ENCODE results near the gene CROCC2.
A peak's percentile ranks its signal among the peaks of the same experiment; 100 is the strongest.

Gene CROCC2

DNA sequence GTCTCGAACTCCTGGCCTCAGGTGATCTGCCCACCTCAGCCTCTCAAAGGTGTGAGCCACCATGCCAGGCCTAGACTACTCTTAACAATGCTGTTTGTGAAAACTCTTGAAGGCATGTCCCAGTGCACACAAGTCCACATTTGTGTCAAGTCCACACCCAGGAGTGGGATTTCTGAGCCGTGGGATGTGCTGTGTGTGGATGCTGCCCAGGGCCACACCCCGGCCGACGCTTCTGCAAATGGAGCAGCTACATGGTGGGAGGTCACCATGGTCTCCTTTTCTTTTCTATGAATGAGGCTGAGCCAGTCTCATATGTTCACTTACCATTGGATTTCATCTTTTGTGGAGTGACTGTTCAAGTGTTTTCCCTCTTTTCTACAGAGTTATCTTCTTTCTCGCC, 108.1 kb downstream of the CROCC2 start:
- no peak for DNase-seq (ENCODE audit: low read depth in 2 of 2)

DNA sequence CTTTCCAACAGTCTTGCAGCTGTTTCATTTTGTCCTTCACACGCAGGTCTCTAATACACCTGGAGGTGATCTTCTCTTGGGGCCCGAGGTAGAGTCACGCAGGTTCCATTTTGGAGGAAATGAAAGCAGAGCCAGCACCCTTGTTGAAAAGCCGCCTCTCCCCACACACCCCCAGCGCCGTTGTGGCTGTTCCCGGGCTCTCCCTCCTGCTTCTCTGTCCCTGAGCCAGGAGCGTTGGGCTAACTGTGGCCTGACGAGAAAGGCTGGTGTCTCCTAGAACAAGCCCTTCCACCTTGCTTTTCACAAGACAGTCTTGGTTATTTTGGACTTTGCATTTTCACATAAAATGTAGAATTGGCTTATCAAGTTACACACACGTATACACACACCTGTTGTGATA, 108.6 kb downstream of the CROCC2 start:
- DNase-seq (ENCODE audit: low read depth in 2 of 2) = no peak

DNA sequence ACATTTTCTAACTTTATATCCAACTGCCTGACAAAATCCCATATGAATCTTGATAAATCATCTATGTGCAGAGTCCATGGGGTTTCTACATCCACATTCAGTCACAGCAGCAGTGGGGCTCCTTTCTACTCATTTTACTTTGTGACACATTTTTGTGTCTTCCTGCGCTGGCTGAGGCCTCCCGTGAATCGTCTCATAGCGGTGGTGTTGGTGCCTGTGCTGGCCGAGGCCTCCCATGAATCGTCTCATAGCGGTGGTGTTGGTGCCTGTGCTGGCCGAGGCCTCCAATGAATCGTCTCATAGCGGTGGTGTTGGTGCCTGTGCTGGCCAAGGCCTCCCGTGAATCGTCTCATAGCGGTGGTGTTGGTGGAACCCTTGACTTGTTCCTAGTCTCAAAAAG, 109.3 kb downstream of the CROCC2 start:
- no peak for DNase-seq (ENCODE audit: low read depth in 2 of 2)

DNA sequence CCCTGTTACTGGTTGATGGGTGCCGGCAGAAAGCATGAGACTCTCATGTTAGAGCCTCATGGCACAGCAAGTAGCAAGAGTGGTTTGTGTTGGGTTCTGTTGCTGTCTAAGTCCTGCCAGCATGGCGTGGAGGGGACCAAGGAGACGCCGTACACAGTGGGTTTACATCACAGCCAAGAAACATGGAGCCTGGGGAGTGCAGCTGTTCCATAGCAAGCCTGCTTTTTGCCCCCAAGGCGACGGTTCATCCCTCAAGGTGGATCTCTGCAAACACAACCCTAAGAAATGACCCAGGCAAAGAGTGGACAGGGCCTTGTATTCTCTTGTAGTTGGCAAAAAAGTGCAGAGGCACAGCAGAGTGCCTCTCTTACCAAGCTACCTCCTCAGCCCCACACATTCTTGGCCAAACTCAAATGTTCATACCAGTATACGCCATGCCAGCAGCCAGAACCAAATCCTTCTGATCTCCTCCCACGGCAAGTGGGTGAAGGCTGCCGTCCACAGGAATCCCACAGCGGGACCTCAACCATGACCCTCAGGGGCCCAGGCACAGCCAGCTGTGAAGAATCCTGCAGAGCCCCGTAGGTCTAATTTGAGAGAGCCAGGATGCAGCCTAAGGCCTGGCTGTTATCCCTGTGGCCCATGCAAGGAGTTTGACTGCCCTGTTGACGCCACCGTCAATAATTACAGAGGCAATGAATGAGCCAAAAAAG, 111.2 kb downstream of the CROCC2 start:
- no peak for DNase-seq (ENCODE audit: low read depth in 2 of 2)

DNA sequence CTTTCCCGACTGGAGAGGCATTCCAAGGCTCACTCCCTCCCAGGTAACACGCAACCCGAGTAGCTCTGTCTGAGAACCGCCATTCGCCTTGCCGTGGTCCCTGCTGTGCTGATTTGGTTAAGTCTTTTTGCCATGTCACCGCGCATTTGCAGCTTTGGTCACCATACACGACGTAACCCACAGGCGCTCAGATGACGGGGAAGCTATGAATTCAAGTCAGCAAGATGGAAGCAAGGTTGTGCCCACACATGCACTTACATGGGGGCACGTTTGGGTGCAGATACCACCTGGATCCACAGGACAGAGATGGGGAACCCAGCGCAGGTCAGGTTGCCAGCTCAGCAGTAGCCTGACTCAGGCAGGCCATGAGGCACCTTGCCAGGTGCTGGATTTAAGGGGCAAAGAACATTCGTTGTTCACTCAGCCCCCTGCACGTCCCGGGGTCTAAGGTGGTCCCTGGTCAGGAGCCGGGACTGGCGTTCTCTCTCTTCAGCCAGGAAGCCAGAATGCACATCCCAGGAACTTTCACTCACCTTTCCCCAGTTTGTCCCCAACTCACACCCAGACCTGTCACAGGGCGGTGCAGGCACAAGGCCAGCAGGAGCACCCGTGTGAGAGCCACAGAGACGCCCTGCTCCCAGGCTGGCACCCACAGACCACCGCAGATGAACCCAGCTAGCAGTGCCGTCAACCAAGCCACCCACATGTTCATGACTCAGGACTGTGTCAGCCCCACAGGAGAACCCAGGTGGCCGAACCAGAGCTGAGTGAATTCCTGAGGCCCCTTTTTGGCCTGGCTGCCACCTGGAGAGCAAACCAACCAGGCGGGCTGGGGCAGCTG, 112.1 kb downstream of the CROCC2 start:
- no peak for DNase-seq (ENCODE audit: low read depth in 2 of 2)

DNA sequence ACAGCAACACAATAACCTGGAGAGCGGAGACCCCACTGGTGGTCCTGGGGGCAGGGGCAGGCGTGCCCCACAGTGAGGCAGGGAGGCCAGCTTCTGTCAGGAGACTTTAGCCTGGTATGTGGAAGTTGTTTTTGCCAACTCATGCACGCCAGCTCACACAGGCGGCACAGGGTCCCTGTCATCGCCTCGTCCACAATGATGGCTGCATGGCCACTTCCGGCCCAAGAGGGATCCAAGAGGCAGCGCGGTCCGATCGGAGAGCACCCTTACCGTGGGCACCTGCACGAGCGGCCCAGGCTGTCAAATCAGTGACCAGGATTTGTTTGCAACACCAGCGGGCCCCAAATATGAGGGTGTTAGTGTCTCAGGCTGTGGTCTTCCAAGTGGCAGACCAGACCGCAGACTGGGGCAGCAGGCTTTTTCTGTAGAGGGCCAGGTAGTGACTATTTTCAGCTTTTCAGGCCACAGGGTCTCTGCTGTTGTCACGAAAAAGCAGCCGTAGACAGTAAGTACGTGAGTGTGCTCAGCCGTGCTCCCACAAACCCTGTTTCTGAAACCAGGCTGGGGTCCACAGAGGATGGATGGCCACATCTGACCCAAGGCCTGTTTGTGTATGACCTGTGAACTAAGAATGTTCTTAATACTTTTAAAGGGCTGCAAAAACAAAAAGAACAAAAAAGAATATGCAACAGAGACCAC, 113.5 kb downstream of the CROCC2 start:
- DNase-seq (ENCODE audit: low read depth in 2 of 2) = no peak

DNA sequence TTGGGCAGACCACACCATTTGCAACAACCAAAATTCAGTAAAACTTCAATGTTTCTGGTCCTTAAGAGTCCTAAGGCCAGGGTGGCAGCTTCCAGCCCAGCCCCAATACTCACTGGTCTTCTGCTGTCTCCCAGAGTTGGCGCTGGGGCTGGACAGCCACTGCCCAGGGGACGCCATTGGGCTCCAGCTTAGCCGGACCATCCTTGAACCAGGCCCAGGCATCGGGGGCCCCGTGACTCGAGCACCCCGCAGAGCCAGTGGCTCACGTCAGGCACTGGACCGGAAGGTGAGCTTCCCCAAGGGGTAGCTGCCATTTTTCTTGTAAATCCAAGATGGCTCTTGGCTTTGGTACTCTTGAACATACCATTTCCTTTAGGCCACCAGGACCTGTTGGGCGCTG, 114.1 kb downstream of the CROCC2 start:
- DNase-seq (ENCODE audit: low read depth in 2 of 2) = no peak

DNA sequence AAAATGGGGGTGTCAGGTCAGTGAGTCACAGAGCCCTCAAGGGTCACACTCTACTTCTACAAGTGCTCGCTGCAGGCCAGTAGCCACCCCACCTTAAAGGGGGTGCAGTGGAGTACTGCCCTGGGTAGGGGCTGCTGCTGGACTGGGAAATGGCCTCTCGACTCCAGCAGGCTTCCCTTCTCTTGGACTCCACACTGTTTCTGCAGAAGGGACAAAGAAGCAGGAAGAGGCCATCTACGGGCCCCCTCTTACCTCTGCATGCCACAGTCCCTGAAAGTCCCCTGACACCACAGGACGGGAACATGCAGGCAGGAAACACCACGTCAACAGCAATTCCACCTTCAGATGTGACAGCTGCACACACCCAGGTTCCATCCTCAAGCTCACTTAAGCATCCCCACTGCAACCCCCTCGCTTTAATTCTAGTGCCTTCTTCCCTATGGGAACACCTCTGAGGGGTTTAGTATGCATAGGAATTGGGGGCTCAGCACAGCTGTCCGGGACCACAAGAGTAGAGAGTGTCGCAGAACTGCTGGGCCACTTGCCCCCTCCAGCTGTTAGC, 114.6 kb downstream of the CROCC2 start:
- DNase-seq (ENCODE audit: low read depth in 2 of 2) = no peak

DNA sequence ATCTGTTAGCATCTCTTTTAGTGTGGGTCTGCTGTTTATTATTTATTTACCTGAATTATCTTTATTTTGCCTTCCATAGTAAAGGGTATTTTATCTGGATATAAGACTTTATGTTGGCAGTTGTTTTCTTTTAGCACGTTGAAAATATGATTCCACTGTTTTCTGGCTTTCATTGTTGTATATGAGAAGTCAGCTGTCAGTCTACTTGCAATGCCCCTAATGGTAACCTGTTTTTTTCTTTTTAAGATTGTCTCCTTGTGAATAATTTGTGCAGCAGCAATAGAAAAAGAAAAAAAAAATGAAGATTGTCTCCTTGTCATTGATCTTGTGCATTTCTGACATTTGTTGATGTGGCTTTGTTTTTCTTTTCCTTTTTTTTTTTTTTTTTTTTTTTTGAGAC, 119.5 kb downstream of the CROCC2 start:
- no peak for DNase-seq (ENCODE audit: low read depth in 2 of 2)

DNA sequence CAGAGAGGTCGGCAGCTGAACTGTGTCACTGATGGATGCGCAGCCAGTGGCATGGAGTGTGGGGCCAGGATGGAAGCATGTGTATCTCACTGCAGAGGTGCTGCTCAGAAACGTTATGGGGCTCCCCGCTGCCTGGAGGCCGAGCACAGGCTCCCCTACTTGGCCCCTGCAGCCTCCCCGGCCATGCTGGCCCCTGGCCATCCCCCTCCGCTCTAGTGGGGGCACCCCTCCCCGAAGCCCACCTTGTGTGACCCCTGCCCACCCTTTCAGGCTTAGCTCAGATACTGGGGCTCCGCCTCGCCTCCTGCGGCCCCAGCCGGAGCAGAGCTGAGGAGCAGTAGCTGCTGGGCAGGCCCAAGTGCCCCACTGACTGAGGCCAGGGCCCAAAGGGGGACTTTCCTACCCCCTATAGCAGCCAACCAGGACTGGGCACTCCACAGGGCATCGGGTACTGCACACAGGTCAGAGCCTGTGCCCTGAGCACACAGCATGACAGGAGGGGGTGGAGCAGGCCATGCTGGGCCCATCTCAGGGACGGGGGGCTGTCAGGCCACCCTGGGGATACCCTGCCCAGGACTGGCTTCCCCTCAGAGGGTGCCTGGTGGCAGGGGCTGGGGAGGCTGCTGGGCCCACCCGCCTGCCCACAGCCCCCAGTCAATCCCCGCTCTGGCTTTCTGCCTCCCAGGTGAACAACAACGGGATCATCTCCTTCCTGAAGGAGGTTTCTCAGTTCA, 123.6 kb downstream of the CROCC2 start:
- no peak for DNase-seq (ENCODE audit: low read depth in 2 of 2)

DNA sequence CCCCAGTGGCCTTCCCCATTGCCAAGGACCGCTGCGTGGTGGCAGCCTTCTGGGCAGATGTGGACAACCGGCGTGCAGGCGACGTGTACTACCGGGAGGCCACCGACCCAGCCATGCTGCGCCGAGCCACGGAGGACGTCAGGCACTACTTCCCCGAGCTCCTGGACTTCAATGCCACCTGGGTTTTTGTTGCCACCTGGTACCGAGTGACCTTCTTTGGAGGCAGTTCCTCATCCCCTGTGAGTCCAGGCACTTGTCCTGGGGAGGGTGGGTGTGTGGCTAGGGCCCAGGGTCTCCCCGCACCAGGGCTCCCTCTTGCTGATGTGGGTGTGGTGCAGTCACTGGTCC, 124.2 kb downstream of the CROCC2 start:
- DNase-seq (ENCODE audit: low read depth in 2 of 2) = no peak

DNA sequence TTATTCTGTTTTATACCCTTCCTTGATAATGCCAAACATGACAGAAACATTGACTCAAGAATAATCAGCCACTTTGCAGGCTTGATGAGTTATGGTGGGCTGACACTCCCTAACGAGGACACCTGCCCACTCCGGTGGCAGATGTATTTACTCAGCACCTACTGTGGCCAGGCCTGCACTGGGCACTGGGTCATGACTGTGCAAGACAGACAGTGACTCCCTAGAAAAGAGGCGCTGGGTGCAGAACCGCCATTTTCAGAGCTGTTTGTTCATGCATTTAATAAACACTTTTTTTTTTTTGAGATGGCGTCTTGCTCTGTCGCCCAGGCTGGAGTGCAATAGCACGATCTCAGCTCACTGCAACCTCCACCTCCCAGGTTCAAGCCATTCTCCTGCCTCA, 124.7 kb downstream of the CROCC2 start:
- no peak for DNase-seq (ENCODE audit: low read depth in 2 of 2)

DNA sequence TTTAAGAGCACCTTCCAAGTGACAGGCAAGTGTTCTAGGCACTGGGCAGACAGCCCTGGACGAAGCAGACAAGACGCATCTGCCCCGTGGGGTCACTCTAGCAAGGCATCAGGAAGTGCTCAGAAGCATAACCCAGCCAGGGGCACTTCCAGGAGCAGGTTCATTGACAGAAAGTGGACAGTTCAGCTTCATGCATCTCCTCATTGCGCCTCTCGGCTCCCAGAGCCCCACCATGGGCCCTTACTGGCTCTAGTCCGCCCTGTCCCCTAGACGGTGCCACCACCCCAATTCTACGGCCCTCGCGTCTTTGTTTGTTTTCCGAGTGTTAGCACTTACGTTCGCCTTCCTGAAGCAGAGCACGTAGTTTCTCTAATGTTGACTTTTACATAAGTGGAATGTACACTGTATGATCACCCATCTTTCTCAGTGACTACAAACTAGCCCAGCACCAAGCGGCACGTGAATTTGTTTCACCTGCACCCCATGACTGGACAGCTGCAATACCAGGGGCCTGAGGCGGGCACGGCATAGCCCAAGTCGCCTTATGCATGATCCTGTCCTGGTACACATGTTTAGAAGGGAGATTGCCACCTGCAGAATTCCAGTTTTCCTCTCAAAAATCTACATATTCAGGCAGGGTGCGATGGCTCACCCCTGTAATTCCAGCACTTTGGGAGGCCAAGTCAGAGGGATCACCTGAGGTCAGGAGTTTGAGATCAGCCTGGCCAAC, 125.5 kb downstream of the CROCC2 start:
- no peak for DNase-seq (ENCODE audit: low read depth in 2 of 2)

DNA sequence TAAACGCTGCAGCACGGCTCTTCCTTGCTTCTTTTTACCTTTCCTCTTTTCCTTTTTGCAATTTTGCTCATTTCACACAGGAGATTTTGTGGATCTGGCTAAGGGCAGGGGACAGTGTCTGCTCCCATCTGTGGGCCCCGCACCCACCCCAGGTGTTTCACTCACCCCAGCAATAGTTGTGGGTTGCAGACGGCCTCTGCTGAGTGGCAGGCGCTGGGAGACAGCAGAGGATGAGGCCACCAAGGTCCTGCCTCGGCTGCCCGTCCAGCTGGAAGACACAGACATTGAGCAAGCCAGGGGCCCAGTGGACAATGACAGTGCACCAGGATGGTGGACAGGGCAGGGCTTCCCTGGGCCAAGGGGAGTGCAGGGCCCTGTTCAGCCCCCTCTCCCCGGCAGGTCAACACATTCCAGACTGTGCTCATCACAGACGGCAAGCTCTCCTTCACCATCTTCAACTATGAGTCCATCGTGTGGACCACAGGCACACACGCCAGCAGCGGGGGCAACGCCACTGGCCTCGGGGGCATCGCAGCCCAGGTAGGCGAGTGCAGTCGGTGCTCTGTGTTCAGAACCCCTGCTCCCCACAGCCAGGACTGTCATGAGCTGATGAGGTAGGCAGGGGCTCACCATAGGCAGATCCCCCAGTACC, 127.3 kb downstream of the CROCC2 start:
- DNase-seq (ENCODE audit: low read depth in 2 of 2) = no peak

DNA sequence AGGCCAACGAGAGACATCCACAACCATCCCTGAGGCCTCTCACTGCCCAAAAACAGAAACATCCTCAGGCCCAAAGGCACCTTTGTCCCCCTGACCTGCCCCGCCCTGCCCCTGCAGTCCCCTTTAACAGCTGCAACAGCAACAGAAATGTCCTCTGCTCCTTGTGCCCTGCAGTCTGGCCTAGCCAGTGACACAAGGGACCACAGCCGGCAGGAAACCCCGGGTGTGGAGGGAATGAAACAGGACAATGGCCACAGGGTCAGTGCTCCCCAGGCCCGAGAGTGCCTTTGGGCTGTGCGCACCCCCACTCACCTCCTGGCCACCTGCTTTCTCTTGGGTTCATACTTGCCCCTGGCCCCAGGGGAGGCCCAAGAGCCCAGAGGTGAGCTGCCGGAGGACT, 127.9 kb downstream of the CROCC2 start:
- no peak for DNase-seq (ENCODE audit: low read depth in 2 of 2)

DNA sequence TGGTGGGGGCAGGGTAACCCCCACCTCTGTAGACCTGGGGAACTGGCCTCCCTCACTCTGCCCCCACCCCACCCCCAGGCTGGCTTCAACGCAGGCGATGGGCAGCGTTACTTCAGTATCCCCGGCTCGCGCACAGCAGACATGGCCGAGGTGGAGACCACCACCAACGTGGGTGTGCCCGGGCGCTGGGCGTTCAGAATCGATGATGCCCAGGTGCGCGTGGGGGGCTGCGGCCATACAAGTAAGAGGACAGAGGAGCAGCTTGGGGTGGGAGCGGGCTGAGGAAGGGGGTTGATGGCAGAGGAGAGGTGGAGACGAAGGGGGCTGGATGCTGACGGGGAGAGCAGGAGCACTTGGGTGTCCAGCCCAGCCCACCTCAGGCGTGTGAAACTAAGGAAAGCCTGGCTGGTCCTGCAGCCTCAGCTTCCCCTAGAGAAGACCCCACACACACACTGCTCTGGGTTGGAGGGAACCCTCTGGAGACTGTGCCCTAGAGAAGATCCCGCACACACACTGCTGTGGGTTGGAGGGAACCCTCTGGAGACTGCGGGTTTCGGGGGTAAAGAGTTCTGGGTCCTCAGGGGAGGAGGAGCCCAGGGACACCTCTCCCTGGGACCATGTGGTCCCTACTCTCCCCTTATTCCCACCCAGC, 128.5 kb downstream of the CROCC2 start:
- DNase-seq (ENCODE audit: low read depth in 2 of 2) = no peak

DNA sequence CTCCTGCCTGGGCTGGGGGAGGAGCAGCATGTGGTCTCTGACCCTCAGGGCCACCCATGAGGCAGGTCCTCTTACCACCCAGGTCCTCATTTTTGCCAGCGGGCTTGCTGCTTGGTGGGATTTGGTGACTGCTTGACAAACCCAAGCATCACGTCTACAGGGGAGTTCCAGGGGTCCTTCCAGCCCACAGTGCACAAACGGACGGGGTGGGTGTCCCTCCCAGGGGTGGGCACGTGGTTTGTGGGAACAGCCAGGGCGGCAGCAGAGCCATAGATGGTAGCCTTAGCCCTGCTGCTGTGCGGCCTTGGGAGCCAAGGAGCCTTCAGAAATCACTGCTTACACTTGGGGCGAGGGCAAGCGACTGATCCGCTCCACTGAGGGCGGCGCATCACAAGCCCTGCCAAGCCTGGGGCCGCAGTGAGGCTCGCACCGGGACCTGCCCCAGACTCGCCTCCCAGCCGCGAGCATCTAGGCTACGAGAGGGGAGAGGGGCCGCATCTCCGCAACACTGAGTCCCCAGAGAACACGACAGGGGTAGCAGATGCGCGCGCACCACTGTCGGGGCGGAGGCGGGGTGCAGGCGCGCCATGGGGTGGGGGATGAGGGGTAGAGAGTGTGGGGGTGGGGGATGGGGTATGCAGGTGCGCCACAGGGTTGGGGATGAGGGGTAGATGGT, 129.1 kb downstream of the CROCC2 start:
- DNase-seq (ENCODE audit: low read depth in 2 of 2) = no peak

DNA sequence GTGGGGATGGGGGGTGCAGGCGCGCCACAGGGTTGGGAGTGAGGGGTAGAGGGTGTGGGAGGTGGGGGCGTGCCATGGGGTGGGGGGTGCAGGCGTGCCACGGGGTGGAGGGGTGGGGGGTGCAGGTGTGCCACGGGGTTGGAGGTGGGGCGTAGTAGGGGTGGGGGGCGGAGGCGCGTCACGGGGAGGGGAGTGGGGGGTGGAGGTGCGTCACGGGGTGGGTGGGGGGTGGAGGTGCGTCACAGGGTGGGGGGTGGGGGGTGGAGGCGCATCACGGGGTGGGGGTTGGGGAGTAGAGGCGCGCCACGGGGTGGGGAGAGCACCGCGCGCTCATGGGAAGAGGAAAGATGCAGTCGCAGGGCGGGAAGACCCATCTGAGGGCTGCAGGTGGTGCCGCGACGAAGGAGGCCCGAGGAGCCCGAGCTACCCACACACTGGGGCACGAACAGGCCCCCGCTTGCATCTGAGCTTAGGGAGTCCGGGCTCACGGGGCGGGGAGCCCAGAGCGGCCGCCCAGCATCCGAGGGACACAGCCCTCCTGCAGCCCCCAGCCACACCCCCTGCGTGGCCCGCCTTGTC, 129.8 kb downstream of the CROCC2 start:
- no peak for DNase-seq (ENCODE audit: low read depth in 2 of 2)

DNA sequence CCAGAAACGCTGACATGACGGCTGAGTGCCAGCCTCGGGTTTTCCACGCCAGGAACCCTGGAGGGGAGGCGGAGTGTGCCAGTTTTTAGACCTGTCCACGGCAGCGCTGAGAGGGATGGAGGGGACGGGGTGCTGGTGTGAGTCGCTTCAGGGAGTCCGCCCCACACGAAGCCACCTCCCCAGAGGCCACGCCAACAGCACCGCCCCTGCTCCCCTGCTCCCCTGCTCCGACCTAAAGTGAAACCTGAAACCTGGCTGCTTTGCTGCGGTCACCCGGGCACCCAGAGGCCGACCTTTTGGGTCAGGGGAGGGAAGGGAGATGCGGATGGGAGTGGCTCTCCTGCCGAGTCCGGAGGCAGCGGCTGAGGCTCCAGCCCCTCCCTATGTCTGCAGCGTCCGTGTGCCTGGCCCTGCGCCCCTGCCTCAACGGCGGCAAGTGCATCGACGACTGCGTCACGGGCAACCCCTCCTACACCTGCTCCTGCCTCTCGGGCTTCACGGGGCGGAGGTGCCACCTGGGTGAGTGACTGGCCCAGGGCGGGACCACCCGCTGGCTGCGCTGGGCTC, 130.3 kb downstream of the CROCC2 start:
- DNase-seq (ENCODE audit: low read depth in 2 of 2) = peak in 1 of 2 donors; percentile 35

All from stimulated activated CD4-positive, alpha-beta T cell treated with anti-CD3 and anti-CD28 coated beads, Interleukin-15, amount 100 ng/mL, for 48 hours (primary cell).